GM18505 (cell line): Measurements from ENCODE around the gene MEF2C.

ENCODE experiments used
- ATAC-seq: cut with Tn5 transposase; IDR thresholded peaks from one replicate; pipeline ENCODE4 v1.9.1; 2021; ENCODE audit not compliant: unreplicated experiment
- POLR2A ChIP-seq: IDR thresholded peaks from 4 replicates; pipeline ENCODE4 v1.6.1; 2011; ENCODE audit warnings: borderline replicate concordance; ENCODE audit not compliant: insufficient read depth, insufficient read length; ENCODE audit errors: extremely low read depth

The MEF2C gene

DNA sequence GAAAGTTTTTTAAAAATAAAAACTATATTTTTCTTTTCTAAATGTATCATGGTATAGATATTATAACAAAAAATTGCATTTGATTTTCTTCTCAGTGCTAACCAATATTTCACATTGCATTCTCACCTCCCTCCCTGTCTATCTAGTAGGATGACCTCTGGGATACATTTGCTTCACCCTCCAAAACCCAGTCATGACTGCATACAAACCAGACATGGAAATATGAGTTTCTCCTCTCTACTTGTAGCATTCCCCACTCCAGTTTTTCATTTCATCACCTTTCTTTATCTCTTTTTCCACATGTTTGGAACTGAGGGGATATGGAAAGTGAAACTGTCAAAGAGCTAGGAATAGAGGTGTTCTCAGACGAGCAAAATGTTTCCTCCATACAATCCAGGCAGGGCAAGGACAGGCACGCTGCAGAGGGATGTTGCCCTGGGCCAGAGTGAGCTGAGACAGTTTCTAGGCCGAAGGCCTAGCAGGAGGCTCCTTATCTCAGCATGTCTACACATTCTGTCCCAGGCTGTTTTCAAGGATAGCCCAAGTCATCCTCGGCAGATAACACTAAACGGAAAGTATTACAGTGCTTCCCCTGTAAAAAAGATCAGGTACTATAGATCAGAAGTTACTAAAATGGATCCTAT lies 46.7 kb downstream of the MEF2C start:
- ATAC-seq = no peak
- TF ChIP-seq POLR2A = no peak

DNA sequence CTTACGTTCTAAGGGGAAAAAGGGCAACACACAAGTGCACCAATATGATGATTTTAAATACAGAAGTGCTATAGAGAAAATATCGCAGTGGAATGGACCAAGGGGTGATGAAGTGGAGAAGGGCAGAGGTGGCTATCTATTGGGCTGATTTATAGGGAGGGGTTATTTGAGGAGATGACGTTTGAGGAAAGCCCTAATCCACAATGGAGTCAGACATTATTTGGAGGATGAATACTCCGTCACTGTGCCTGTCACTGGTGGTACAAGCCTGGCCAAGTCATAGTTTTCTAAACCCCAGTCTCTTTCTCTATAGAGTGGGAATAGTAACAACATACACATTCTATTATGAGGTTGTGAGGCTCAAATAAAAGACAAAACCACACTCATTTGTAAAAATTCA lies 48.5 kb downstream of the MEF2C start:
- TF ChIP-seq POLR2A = no peak
- ATAC-seq = no peak

DNA sequence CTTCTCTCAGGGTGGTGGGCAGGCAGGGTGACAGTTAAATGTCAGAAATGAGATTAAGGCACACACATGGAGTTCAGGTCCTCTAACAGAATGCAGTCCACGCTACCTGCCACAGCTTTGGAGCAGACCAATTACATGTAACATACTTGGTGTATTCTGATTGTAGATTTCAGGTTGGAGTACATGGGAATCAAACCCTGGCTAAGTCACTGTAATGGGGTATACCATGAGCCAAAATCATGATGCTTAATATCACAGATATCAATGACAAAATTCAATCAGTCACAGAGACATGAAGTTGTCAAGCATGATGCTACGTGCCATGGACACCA lies 48.9 kb downstream of the MEF2C start:
- ATAC-seq = no peak

DNA sequence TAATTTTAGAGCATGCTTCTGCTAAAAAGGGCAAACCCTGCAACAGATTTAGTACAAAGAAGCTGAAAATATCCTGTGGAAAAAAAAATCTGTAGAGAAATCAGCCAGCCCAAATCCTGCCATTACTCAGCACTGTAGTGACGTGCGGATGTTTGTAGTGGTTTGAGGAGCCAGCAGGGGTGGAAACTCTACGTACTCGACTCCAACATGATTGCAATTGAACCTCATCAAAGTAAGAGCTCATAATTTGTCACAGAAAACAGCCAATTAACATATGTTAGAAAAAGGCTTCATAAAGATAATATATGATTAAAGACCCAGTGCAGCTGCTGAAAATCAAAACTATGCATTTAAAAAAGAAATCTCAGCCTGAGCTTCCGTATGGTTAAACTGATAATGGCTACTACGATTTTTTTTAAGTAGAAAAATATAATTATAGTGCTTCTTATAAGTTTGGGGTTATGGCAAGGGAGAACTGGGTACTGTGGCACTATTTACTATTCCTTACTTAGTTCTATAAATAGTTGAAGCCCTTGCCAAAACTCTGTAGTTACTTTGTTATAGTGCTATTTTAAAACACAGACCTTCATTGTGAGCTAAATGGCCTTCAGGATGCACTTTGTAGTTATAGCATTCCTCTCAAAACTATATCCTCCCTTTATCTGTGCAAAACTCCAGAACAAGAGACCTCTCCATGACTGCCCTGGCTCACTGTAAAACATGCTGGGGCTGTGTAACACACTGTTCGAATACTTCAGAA lies 49.4 kb downstream of the MEF2C start:
- ATAC-seq = peak; percentile 41

More for the DNA sequence above, 48.9 kb downstream of the MEF2C start:
- TF ChIP-seq POLR2A = no peak

DNA sequence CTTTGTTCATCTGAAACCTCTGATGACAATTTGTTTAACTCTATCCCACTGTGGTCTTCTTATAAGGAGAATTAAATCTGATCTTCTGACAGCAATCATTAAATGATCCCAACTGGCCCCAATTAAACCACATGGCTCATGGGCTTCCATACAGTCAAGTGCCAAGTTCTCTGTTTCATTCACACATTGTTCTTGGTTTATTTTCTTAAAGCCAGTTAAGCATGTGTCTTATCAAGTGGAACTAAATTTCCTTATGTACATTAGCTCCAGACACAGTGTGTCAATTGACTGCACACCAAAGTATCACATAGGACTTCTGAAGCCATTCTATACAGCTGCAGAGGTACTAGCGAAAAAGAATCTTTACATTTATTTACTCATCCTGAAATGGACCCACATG lies 51.2 kb downstream of the MEF2C start:
- TF ChIP-seq POLR2A = no peak
- ATAC-seq = no peak

More for the DNA sequence above, 49.4 kb downstream of the MEF2C start:
- TF ChIP-seq POLR2A = peak; percentile 52

DNA sequence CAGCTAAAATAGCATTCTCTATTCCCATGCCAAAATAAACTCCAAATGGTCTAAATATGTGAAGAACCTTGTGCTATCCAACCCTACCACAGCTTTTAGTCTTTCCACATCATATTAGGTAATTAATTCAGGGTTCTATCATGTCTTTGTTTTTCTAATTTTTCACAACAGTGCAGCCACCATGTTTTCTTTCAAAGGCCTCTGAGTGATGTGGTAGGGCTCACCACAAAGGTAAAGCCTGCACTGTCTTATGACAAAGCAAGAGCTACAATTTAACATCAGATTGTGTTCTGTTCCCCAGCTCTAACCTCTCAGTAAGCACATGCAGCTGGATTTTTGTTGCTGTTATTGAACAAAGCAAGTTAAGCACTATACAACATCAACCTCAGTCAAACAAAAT lies 52.4 kb downstream of the MEF2C start:
- ATAC-seq = no peak
- peak; percentile 17 for TF ChIP-seq POLR2A

DNA sequence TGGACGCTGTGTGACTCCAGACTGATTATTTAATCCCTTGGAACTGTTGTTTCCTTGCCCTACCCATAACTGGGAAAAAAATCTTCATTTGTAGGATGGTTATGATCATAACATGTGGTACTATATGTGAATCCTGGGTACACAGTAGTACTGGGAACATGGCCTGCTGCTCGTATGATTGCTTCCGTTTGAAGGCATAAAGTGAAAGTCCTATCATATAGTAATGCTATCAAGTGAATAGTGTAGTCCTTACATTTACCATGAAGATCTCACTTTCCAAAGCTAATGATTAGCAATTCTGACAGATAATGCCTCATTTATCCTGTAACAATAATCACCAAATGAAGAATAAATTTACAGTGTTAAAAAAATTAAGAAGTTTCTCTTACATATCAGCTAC lies 53.2 kb downstream of the MEF2C start:
- ATAC-seq = no peak
- TF ChIP-seq POLR2A = no peak

DNA sequence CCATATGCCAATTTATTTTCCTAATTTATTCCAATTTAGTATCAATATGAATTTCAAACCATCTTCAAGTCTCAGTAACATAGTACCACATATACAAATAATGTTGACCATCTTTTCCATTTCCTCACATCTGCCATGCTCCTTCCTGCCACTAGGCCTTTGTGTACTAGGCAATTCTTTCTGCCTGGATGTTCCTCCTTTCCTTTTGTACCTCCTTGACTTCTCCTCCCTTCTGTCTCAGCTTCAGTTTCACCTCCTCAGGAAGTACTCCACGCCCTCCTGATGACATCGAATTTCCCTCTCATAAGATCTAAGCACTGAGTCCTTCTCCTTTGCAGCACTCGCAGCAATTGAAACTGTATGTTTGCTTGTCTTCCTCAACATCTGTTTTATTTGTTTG lies 53.9 kb downstream of the MEF2C start:
- TF ChIP-seq POLR2A = peak; percentile 29
- no peak for ATAC-seq

DNA sequence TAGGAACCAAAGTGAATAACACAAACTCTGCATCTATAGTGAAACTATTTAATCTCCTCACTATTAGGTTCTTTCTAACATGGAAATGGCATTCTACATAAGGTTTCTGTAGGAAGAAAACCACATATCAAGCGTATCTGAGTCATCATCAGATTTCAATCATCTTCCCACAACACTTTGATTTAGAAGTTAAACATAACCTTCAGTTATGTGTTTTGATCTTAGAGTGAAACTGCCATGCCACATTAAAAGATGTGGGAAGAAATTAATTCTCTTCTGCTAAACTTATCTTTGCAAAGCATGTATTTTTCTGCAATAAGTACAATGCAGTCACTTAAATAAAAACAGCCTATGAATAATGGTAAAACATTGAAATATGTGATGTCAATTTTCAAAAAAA lies 55.0 kb downstream of the MEF2C start:
- no peak for ATAC-seq

DNA sequence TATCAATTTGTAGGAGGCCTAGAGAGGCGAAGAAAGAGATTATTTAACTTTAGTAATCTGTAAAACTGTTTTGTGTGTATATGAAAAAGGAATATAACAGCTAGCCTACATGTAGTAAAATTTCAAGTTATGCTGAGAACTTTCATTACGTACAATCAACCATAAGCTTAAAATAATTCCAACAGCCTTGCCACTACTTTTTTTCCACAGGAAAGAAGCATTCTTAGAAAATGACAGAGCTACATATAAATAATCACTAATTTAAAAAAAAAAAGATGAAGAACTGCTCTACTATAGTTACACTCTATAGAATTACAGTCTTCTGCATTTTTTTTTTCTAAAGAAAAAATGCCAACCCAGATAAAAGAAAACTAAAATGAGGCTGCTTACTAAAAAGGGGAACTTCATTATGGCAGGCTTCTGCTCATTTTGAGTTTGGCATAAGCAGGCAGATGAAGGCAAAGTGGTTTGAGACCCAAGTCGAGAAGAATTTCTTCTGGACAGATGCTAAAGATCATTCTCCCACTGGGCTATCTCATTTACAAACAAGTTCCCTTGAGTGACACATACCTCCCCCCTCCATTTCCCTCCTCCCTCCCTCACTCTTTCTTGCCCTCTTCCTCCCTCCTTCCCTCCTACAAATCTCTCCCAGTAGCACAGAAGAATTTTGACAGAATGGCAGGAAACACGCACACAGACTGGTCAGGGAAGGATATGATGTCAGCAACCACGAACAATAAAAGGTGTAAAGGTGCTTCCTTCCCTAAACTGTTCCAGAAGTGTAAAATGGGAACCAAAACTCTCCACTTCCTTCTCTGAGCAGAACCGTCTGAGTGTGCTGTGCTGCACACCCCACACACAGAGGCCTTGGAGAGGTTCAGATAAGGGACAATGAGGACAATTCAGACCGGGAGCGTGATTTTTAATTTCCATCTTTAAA lies 56.1 kb downstream of the MEF2C start:
- TF ChIP-seq POLR2A = peak; percentile 50
- peak; percentile 75 for ATAC-seq

More for the DNA sequence above, 55.0 kb downstream of the MEF2C start:
- TF ChIP-seq POLR2A = peak; percentile 20

DNA sequence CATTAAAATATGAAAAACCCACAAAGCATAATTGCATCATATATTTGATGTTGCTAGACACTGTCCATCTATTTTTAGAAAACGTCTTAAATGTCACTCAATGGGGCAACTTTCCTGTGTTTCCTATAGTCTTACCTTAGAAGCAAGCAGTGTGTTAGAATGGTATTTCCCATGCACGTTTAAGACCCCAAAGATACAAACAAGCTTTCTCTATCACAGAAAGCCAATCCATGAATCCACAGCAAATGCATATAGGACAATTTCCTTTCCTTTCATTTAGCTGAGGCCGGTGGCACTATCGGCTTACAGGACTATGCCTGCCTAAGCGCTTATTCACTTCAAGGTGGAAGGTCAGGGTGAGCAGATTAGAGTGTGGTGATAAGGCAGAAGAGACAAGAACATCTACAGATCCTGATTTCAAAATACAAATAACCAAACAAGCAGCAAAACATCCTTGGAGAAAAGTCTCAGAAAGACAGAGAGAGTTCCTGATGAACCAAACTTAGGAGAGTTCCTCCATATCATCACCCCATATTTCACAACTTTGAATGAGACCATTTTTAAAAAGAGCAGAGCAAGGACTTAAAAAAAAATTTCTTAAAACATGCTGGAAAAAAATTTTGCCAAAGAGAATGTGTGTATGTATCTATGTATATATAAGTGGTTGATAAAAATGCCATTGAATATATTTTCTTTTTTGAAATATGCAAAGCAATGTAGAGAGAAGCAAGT lies 57.2 kb downstream of the MEF2C start:
- TF ChIP-seq POLR2A = no peak
- no peak for ATAC-seq

DNA sequence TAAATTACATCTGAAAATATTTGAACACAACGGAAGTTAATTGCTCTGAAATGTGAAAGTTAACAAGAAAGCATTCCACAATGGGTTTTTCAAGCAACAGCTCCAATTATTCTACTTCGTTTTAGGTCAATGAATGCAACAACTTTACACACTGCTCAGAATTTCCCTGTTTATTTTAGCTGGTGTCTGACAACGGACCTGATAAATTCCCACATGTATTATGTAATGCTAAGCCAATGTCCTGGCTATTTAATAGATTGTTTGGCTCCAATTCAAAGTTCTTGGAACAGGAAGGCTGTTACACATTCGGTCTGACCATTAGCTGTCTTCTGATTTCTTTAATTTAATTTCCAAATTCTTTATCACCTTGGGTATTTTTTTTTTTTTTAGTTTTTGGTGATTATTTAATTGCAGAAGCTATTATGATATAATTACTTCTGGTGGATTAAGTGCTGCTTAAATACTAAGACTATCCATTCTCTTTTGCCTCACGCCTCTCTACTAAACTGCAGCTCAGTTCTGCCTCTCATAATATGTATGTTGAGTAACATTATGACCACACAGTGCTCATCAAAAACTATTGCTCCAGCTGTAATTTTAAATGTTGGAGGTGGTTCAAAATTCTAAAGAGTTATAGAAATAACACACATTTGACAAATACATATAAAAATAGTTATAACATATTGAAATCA lies 57.9 kb downstream of the MEF2C start:
- no peak for TF ChIP-seq POLR2A
- no peak for ATAC-seq
